Activated naive CD8-positive, alpha-beta T cell treated with anti-CD3 and anti-CD28 coated beads, Interleukin-2, amount 10 ng/mL, durations not matched to agents 7 days and 5 days (primary cell): Measurements from ENCODE around the gene ECE1. TPM values are rescaled to one million over a fixed set of nuclear protein-coding genes. Genes with fewer than 3 reads are reported as not detected.
A peak's percentile ranks its signal among the peaks of the same experiment; 100 is the strongest.
"Not testable (repeated sequence)": the region's sequence is repeated elsewhere in the genome, so short reads cannot be mapped to it uniquely, and the experiment has no call there.

Source experiments
- ATAC-seq: fragments of 150-1000 bp; cut with Tn5 transposase; one replicate; pipeline ENCODE4 v1.10.0; 2021; ENCODE audit warnings: low read depth, moderate library complexity
- POLR2A ChIA-PET: fragments of 350-600 bp; sonication (Branson Sonifier 250); formaldehyde crosslinking; loops from one replicate; lab custom pipeline; 2021; ENCODE audit warnings: antibody characterized with exemption; lab: Charles Lee
- DNase-seq: peaks from one replicate; pipeline ENCODE4 v3.0.0; 2021
- H3K27ac Mint-ChIP-seq: one replicate; pipeline ENCODE4 v1.8.0; 2022; ENCODE audit warnings: mild to moderate bottlenecking, mixed read lengths
- H3K27me3 Mint-ChIP-seq: one replicate; pipeline ENCODE4 v1.8.0; 2022; ENCODE audit warnings: mild to moderate bottlenecking, moderate library complexity, mixed read lengths
- H3K36me3 Mint-ChIP-seq: one replicate; pipeline ENCODE4 v1.8.0; 2021; ENCODE audit warnings: mild to moderate bottlenecking, mixed read lengths
- H3K4me1 Mint-ChIP-seq: one replicate; pipeline ENCODE4 v1.8.0; 2021; ENCODE audit warnings: mixed read lengths
- H3K4me3 Mint-ChIP-seq: one replicate; pipeline ENCODE4 v1.8.0; 2022; ENCODE audit warnings: mild to moderate bottlenecking, moderate library complexity, mixed read lengths
- H3K9me3 Mint-ChIP-seq: one replicate; pipeline ENCODE4 v1.8.0; 2021; ENCODE audit warnings: mixed read lengths
- total RNA-seq, 2 experiments: library from RNA; stranded (reverse); gene quantifications; one replicate each; pipeline ENCODE4 v1.2.3, GENCODE V29; 2021

Gene ECE1
- total RNA-seq, 2 experiments from 2014 or later = 83.2 to 85.5 TPM

GRCh38 chr1:21189421-21189820 lies 100.8 kb downstream of the ECE1 start:
- POLR2A ChIA-PET = no interaction called here

DNA sequence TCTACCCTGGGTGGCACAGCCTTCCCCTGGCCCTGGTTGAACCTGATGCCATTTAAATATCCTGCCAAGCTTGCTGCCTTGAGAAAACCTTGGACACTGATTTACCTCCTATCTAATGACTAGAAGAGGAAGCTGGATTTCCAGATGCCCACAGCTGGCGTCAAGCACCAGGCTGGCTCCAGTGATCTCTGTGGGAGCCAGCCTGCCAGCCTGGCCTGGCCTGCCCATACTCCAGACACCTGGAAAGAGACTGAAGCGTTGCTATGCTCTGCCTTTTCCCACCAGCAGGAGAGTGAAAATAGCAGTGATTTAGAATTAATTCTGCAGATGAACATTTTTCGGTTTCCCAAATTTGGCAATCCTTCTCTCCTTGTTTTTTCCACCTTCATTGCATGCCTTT lies 102.0 kb downstream of the ECE1 start:
- DNase-seq (no peak), ATAC-seq (no peak)
- no peak overlapping the region for H3K27ac Mint-ChIP-seq
- H3K36me3 Mint-ChIP-seq = no peaks in the 10 kb centered on the region
- H3K27me3 Mint-ChIP-seq = peaks cover 26% of the 10 kb centered on the region
- POLR2A ChIA-PET = no interaction called here
- peaks cover 7% of the 10 kb centered on the region for H3K4me1 Mint-ChIP-seq
- H3K9me3 Mint-ChIP-seq = no peaks in the 10 kb centered on the region
- no peak overlapping the region for H3K4me3 Mint-ChIP-seq

More at GRCh38 chr1:21189421-21189820, 100.8 kb downstream of the ECE1 start:
- H3K4me1 Mint-ChIP-seq = peaks cover 2% of the 10 kb centered on the region
- ATAC-seq = no peak
- DNase-seq = no peak
- no peaks in the 10 kb centered on the region for H3K9me3 Mint-ChIP-seq
- peaks cover 34% of the 10 kb centered on the region for H3K27me3 Mint-ChIP-seq
- H3K36me3 Mint-ChIP-seq = no peaks in the 10 kb centered on the region
- no peak overlapping the region for H3K4me3 Mint-ChIP-seq
- H3K27ac Mint-ChIP-seq = no peak overlapping the region

DNA sequence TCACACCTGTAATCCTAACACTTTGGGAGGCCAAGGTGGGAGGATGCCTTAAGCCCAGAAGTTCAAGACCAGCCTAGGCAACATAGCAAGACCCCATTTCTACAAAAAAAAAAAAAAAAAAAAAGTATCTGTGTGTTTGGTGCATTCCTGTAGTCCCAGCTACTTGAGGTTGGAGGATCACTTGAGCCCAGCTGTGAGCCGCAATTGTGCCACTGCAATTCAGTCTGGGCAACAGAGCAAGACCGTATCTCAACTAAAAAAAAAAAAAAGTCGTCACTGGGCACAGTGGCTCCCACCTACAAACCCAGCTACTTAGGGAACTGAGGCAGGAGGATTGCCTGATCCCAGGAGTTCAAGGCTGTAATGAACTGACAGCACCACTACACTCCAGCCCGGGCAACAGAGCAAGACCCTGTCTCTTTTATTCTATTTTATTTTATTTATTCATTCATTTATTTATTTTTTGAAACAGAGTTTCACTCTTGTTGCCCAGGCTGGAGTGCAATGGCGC lies 105.0 kb downstream of the ECE1 start:
- POLR2A ChIA-PET = interaction anchor here (0.6 to 0.7 kb wide), 2 partner anchors 104 to 524 kb away, joined by 3 to 4 read pairs; partner anchors contain the start of gene DDOST
- no peak for DNase-seq
- Mint-ChIP-seq H3K9me3 (no peaks in the 10 kb centered on the region), H3K4me1 (peaks cover 7% of the 10 kb centered on the region), H3K36me3 (no peaks in the 10 kb centered on the region), H3K4me3 (no peak overlapping the region), H3K27ac (no peak overlapping the region), H3K27me3 (peaks cover 18% of the 10 kb centered on the region)
- no peak for ATAC-seq

DNA sequence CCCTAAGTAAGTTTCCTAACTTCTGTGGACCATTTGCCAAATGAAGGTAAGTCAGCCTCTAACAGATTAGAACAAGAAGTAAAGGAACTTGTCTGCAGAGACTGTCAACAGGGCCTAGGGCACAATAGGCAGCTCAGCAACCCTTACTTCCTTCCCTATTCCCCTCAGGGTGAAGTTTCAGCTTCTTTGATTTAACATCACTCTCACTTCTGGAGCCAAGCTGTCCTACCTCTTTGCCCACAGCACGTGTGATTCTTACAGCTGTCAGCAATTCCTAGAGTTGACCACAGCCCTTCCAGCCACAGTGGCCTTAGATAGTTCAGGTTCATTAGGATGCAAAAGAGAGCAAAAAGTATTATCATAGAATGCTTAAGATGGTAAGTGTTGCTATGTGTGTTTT lies 106.0 kb downstream of the ECE1 start:
- H3K36me3 Mint-ChIP-seq = no peaks in the 10 kb centered on the region
- H3K27me3 Mint-ChIP-seq = peaks cover 14% of the 10 kb centered on the region
- H3K4me1 Mint-ChIP-seq = peaks cover 7% of the 10 kb centered on the region
- no peaks in the 10 kb centered on the region for H3K9me3 Mint-ChIP-seq
- no peak overlapping the region for H3K4me3 Mint-ChIP-seq
- ATAC-seq = no peak
- POLR2A ChIA-PET = no interaction called here
- no peak overlapping the region for H3K27ac Mint-ChIP-seq
- no peak for DNase-seq

DNA sequence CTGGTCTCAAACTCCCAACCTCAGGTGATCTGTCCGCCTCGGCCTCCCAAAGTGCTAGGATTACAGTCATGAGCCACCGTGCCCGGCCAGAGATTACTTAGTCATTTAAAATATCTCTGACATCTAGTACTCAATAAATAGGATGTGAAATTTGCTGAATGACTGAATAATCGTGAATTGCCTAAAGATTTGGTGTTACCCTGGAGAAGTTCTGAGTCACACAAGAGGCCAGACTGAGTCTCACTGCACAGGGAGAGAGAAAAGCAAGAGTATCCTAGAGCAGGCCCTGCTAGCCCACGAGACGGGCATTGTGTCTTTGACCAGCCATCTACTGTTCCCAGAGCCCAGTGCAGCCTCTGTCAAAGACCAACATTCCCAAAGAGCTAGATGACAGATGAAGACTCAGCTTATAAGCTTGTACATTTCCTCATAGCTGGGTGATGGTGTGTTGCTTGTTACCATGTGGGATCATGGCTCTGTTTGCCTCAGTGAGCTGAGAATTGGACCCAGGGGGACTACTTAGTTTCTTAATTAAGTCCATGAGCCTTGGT lies 108.0 kb downstream of the ECE1 start:
- POLR2A ChIA-PET = no interaction called here
- Mint-ChIP-seq H3K9me3 (no peaks in the 10 kb centered on the region), H3K4me3 (no peak overlapping the region), H3K27me3 (peaks cover 13% of the 10 kb centered on the region), H3K36me3 (no peaks in the 10 kb centered on the region), H3K4me1 (peaks cover 8% of the 10 kb centered on the region), H3K27ac (no peak overlapping the region)
- ATAC-seq = no peak
- no peak for DNase-seq

DNA sequence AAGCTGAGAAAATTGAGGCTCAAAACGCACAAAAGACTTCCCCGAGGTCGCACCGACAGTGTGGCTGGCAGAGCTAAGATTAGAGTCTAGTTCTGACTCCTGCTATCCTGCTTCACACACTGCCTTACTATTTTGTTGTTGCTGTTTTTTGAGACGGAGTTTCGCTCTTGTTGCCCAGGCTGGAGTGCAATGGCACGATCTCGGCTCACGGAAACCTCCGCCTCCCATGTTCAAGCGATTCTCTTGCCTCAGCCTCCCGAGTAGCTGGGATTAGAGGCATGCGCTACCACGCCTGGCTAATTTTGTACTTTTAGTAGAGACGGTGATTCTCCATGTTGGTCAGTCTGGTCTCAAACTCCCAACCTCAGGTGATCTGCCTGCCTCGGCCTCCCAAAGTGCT lies 112.0 kb downstream of the ECE1 start:
- not testable (repeated sequence) for H3K9me3 Mint-ChIP-seq, DNase-seq, H3K36me3 Mint-ChIP-seq, ATAC-seq, H3K4me3 Mint-ChIP-seq, H3K27ac Mint-ChIP-seq
- POLR2A ChIA-PET = interaction anchor here (0.5 to 2.2 kb wide), 3 partner anchors 74 to 391 kb away, joined by 3 to 9 read pairs (median 4); partner anchors contain the start of gene HP1BP3
- peaks cover 13% of the 10 kb centered on the region for H3K27me3 Mint-ChIP-seq
- H3K4me1 Mint-ChIP-seq = peaks cover 20% of the 10 kb centered on the region

DNA sequence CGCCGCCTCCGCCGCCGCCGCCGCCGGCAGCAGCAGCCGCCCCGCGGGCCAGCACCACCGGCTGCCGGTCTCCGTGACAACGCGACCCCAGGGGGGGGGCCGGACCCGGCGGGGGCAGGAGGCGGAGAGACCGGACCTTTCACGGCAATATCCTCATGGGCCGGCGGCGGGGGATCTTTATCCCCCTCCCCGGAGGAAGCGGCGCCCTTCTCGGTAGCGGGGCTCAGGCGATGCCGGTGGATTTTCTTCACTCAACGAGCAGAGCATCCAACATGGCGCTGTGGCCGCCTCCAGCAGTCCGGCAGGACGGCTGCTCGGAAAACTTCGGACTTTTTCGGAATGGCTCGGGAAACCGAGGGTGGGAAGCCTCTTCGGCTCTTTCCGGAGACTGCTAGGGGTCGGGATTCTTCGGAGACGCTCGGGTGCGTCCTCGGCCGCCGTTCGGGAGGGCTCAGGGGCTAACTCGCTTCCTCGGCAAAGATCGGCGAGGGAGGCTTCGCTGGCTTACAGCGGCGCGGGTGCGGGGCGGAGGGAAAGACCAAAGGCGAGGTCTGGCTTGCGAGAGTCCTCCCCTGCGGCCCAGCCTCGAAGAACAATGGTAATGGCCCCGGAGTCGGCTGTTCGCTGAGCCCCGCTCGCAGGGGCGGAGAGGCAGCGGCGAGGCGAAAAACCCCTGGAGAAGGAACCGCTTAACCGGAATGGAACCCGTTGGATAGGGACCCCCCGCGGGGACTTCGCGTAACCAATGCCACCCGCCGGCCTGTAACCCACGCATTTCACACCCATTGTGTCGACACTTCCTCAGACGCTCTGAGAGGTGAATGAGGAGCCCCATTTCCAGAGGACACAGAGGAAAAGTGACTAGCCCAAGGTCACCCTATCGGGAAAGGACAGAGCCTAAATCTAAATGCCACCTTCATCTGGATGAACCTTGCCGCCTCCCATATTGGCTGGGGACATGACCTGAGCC lies 113.4 kb downstream of the ECE1 start, which contains the start of gene EIF4G3:
Gene EIF4G3 (minus strand): TSS at position 312 of the 970 bp plus-strand sequence. CDS start 174,155 bp downstream, outside the sequence.
- H3K27ac Mint-ChIP-seq = peak within 1 kb of the TSS; percentile 89
- peaks cover 7% of the 10 kb centered on the region for H3K27me3 Mint-ChIP-seq
- H3K9me3 Mint-ChIP-seq = no peaks in the 10 kb centered on the region
- peak within 1 kb of the TSS; percentile 91 for H3K4me3 Mint-ChIP-seq
- ATAC-seq = peak; percentile 97
- POLR2A ChIA-PET = interaction anchor here (2.2 kb wide), 1 partner anchor 390 kb away, joined by 9 read pairs; the partner anchor contains the start of gene HP1BP3
- DNase-seq = peak; percentile 99
- peaks cover 11% of the 10 kb centered on the region for H3K36me3 Mint-ChIP-seq
- peaks cover 21% of the 10 kb centered on the region for H3K4me1 Mint-ChIP-seq

DNA sequence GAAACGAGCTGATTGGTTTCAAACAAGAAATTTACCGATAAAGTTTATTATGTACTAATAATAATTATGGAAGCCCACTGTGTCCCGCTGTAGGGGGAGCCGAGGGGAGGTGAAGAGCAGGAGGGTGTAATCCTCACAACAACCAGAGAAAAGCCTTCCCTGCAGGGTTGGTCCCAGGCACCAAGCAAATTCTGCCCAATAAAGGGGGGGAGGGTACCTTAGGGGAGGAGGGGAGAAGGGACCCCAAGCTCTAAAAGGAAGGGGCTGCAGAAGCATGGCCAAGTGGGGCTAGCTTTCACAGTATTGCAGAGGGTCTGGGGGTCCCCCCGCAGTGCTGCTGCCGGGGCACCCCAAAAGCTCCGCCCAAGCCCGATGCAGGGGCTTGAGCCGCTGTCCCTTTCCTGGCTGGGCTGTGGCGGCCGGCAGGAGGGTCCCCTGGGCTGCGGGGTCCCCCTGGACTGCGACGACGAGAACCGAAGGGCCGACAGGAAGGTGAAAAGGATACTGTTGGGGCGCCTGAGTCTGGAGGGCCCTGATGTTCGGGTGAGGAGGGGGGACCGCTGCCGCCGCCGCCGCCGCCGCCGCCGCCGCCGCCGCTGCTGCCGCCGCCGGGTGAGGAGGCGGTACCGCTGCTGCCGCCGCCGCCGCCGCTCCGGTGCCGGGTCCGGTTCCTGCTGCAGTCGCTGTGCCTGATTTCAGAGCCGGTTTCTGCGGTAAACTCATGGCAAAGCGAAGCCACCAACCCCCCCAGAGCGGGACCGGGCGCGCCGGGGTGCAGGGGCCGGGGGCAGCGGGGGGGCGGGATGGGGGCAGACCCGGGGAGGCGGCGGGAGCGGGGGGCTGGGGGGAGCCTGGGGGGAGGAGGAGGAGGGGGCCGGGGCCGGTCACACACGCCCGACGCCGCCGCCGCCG lies 114.3 kb downstream of the ECE1 start:
- POLR2A ChIA-PET = interaction anchor here (0.9 kb wide), 1 partner anchor 389 kb away, joined by 3 read pairs; the partner anchor contains the start of gene HP1BP3
- no peaks in the 10 kb centered on the region for H3K9me3 Mint-ChIP-seq
- ATAC-seq (peak; percentile 3), DNase-seq (peak; percentile 67)
- H3K4me1 Mint-ChIP-seq = peaks cover 24% of the 10 kb centered on the region
- peaks cover 19% of the 10 kb centered on the region for H3K36me3 Mint-ChIP-seq
- peaks cover 7% of the 10 kb centered on the region for H3K27me3 Mint-ChIP-seq
- H3K4me3 Mint-ChIP-seq = peak overlapping the region; percentile 91
- peak overlapping the region; percentile 86 for H3K27ac Mint-ChIP-seq

- H3K36me3 Mint-ChIP-seq = peaks cover 19% of the 10 kb centered on the region
- peaks cover 24% of the 10 kb centered on the region for H3K4me1 Mint-ChIP-seq
- H3K9me3 Mint-ChIP-seq = no peaks in the 10 kb centered on the region
- peak overlapping the region; percentile 91 for H3K4me3 Mint-ChIP-seq
- H3K27ac Mint-ChIP-seq = peak overlapping the region; percentile 86
- DNase-seq (no peak), ATAC-seq (no peak)
- H3K27me3 Mint-ChIP-seq = peaks cover 7% of the 10 kb centered on the region
- POLR2A ChIA-PET = interaction anchor here (0.9 kb wide), 1 partner anchor 388 kb away, joined by 3 read pairs; the partner anchor contains the start of gene HP1BP3
These were observed 115.0 kb downstream of the ECE1 start for GRCh38 chr1:21175324-21175669.

DNA sequence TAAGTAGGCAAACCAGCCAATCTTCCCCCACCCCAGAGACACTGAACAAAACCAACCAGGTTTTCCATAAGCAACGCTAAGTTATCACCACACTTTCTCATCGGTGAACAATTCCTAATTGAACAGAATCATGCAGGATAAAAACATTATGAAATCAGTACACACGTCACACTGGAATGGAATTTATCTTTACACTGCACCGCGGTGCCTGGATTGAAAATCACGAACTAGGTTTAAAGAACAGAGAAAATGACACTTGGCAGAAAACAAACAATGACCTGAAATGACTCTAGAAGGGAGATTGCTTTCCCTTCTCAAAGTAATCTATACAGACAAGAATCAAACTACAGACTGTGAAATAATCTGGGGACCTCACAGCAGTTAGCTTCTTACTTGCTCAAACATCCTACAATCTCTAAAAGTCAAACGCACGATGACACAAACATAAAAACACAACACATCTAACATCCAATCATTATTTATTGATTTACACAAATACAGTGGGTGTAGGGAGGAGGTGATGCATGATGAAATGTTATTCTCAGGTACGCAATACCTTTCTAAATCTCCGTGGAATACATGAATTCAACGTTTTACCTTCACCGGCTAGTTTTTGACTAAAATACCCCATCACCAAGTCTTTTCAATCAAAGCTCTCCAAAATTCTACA lies 115.5 kb downstream of the ECE1 start:
- no peak for DNase-seq
- no peak for ATAC-seq
- H3K4me1 Mint-ChIP-seq = peaks cover 24% of the 10 kb centered on the region
- POLR2A ChIA-PET = interaction anchor here (0.9 kb wide), 1 partner anchor 513 kb away, joined by 3 read pairs; the partner anchor contains the start of gene DDOST
- H3K9me3 Mint-ChIP-seq = no peaks in the 10 kb centered on the region
- H3K36me3 Mint-ChIP-seq = peaks cover 19% of the 10 kb centered on the region
- peaks cover 5% of the 10 kb centered on the region for H3K27me3 Mint-ChIP-seq
- peak overlapping the region; percentile 91 for H3K4me3 Mint-ChIP-seq
- H3K27ac Mint-ChIP-seq = peak overlapping the region; percentile 86

GRCh38 chr1:21174230-21174629 lies 116.0 kb downstream of the ECE1 start:
- no peak for ATAC-seq
- peak overlapping the region; percentile 4 for H3K27ac Mint-ChIP-seq
- POLR2A ChIA-PET = interaction anchor here (0.9 kb wide), 1 partner anchor 513 kb away, joined by 3 read pairs; the partner anchor contains the start of gene DDOST

DNA sequence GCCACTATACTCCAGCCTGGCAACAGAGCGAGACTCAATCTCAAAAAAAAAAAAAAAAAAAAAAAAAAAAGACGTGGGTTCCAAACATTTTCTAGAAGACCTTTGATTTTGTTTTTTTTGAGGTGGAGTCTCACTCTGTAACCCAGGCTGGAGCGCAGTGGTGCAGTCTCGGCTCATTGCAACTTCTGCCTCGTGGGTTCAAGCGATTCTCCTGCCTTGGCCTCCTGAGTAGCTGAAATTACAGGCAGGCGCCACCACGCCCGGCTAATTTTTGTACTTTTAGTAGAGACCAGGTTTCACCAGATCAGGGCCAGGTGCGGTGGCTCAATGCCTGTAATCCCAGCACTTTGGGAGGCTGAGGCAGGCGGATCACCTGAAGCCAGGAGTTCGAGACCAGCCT lies 117.2 kb downstream of the ECE1 start:
- POLR2A ChIA-PET, ATAC-seq, H3K27me3 Mint-ChIP-seq, H3K27ac Mint-ChIP-seq, H3K9me3 Mint-ChIP-seq, H3K4me3 Mint-ChIP-seq, DNase-seq: not testable (repeated sequence)
- Mint-ChIP-seq H3K4me1 (peaks cover 24% of the 10 kb centered on the region), H3K36me3 (peaks cover 21% of the 10 kb centered on the region)

More at GRCh38 chr1:21174230-21174629, 116.0 kb downstream of the ECE1 start:
- H3K27me3 Mint-ChIP-seq = peaks cover 5% of the 10 kb centered on the region
- H3K9me3 Mint-ChIP-seq = no peaks in the 10 kb centered on the region
- no peak for DNase-seq
- peak overlapping the region; percentile 91 for H3K4me3 Mint-ChIP-seq
- peaks cover 19% of the 10 kb centered on the region for H3K36me3 Mint-ChIP-seq
- peaks cover 24% of the 10 kb centered on the region for H3K4me1 Mint-ChIP-seq
